Measurements from ENCODE around the gene GPANK1. TPM values are rescaled to one million over a fixed set of nuclear protein-coding genes. Genes with fewer than 3 reads are reported as not detected.
"Not testable (repeated sequence)": the region's sequence is repeated elsewhere in the genome, so short reads cannot be mapped to it uniquely, and the experiment has no call there.

Gene GPANK1
- total RNA-seq, 1 experiment from 2014 or later = 29.1 TPM

DNA sequence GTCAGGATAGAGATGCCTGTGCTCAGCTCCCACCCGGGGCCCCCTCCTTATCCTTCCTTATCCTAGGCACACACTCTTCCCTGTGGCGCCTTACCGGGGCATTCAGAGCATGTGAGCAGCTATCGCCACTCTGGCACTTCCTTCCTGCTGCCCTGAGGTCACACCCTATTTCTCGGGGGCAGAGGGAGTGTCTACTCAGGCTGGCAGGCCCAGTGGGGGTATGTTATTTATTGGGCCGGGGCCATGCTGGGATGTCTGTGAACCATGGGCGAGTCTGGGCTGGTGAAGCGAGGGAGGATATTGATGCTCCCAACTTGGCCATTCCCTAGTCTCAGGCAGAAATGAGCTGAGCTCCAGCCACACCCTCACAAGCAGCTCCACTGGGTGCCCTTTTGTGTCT lies 46.4 kb upstream of the GPANK1 start:
- Mint-ChIP-seq H3K4me3 (no peak overlapping the region), H3K27me3 (ENCODE audit: low read depth) (peaks cover 7% of the 10 kb centered on the region; the same call in 1 of the 2 replicates), H3K36me3 (no peaks in the 10 kb centered on the region), H3K27ac (no peak overlapping the region), H3K4me1 (peaks cover 27% of the 10 kb centered on the region), H3K9me3 (no peaks in the 10 kb centered on the region)
- CTCF ChIA-PET = interaction anchor here (0.8 to 1.1 kb wide), 3 partner anchors 18 to 62 kb away, joined by 3 to 4 read pairs (median 3); no protein-coding TSS in a partner anchor
- DNase-seq (ENCODE audit: low spot score) (no peak), ATAC-seq (no peak)
- POLR2A ChIA-PET = no interaction called here
- TF ChIP-seq NR3C1 (CRISPR knock-in tag; conservative IDR thresholded peaks at IDR 0.05; ENCODE audit: low read depth) = no peak
- TF ChIP-seq NFATC4 (CRISPR knock-in tag; IDR thresholded peaks at IDR 0.05) = no peak
- no peak for TF ChIP-seq NFE2L1 (CRISPR knock-in tag; IDR thresholded peaks at IDR 0.05)
- TF ChIP-seq, protein P1, sequence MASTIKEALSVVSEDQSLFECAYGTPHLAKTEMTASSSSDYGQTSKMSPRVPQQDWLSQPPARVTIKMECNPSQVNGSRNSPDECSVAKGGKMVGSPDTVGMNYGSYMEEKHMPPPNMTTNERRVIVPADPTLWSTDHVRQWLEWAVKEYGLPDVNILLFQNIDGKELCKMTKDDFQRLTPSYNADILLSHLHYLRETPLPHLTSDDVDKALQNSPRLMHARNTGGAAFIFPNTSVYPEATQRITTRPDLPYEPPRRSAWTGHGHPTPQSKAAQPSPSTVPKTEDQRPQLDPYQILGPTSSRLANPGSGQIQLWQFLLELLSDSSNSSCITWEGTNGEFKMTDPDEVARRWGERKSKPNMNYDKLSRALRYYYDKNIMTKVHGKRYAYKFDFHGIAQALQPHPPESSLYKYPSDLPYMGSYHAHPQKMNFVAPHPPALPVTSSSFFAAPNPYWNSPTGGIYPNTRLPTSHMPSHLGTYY (CRISPR knock-in tag; IDR thresholded peaks at IDR 0.05) = no peak
- TF ChIP-seq, protein P2, sequence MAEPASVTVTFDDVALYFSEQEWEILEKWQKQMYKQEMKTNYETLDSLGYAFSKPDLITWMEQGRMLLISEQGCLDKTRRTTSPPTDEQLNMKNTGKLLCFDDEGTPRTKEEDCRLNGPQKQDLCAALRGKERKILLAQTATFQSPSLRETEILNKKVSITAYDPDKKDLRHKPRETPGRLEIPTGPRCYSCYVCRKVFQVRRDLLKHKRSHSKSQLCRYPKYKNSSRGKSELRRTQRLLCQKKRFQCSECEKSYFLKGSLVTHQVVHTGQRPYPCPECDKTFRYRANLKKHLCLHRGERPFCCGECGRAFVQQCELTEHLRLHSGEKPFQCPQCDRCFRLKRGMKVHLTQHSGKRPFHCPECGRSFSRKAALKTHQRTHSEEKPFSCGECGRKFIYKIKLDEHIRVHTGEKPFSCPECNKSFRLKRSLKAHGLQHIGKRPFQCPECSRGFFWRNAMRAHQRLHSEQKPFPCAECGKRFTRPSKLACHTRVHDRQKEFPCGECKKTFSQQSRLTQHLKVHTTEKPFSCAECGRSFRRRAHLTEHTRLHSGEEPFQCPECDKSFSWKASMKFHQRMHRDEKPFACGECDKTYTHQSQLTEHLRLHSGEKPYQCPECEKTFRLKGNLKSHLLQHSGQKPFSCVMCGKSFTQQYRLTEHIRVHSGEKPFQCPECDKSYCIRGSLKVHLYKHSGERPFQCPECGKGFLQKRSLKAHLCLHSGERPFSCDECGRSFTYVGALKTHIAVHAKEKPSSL (CRISPR knock-in tag; conservative IDR thresholded peaks at IDR 0.05) = no peak
- TF ChIP-seq TEAD4 (CRISPR knock-in tag; IDR thresholded peaks at IDR 0.05) = no peak
- no peak for TF ChIP-seq NFYB (CRISPR knock-in tag; conservative IDR thresholded peaks at IDR 0.05; ENCODE audit: low read depth)

- DNase-seq (ENCODE audit: low spot score) = no peak
- POLR2A ChIA-PET = no interaction called here
- H3K36me3 Mint-ChIP-seq = no peaks in the 10 kb centered on the region
- TF ChIP-seq JAZF1 (CRISPR knock-in tag; IDR thresholded peaks at IDR 0.05) = no peak
- TF ChIP-seq SMAD4 (CRISPR knock-in tag; IDR thresholded peaks at IDR 0.05) = no peak
- TF ChIP-seq ZNF263 (CRISPR knock-in tag; IDR thresholded peaks at IDR 0.05; ENCODE audit: low read depth) = no peak
- TF ChIP-seq NR1H2 (CRISPR knock-in tag; IDR thresholded peaks at IDR 0.05) = no peak
- no peak for TF ChIP-seq ATF2 (CRISPR knock-in tag; IDR thresholded peaks at IDR 0.05; ENCODE audit: borderline replicate concordance, low read depth)
- no peak for TF ChIP-seq CREB1 (CRISPR knock-in tag; IDR thresholded peaks at IDR 0.05)
- no peak for TF ChIP-seq FOXP1 (CRISPR knock-in tag; IDR thresholded peaks at IDR 0.05; ENCODE audit: borderline replicate concordance)
- TF ChIP-seq KAT7 (CRISPR knock-in tag; IDR thresholded peaks at IDR 0.05; ENCODE audit: borderline replicate concordance) = no peak
- no peak for TF ChIP-seq ZMAT4 (CRISPR knock-in tag; IDR thresholded peaks at IDR 0.05)
- TF ChIP-seq ESRRA (CRISPR knock-in tag; IDR thresholded peaks at IDR 0.05; ENCODE audit: borderline replicate concordance) = no peak
- no peak for ATAC-seq
- H3K4me3 Mint-ChIP-seq = no peak overlapping the region
- CTCF ChIA-PET = interaction anchor here (0.8 to 1.1 kb wide), 3 partner anchors 19 to 62 kb away, joined by 3 to 4 read pairs (median 3); no protein-coding TSS in a partner anchor
- H3K9me3 Mint-ChIP-seq = no peaks in the 10 kb centered on the region
- peaks cover 27% of the 10 kb centered on the region for H3K4me1 Mint-ChIP-seq
- no peak overlapping the region for H3K27ac Mint-ChIP-seq
- H3K27me3 Mint-ChIP-seq (ENCODE audit: low read depth) = peaks cover 7% of the 10 kb centered on the region; the same call in 1 of the 2 replicates
Observed at GRCh38 chr6:31710523-31711219, 45.9 kb upstream of the GPANK1 start.

GRCh38 chr6:31709157-31709556 lies 44.4 kb upstream of the GPANK1 start:
- H3K27me3 Mint-ChIP-seq (ENCODE audit: low read depth); POLR2A ChIA-PET; H3K4me3 Mint-ChIP-seq; ATAC-seq; H3K9me3 Mint-ChIP-seq; DNase-seq (ENCODE audit: low spot score); H3K36me3 Mint-ChIP-seq; H3K27ac Mint-ChIP-seq: not testable (repeated sequence)
- CTCF ChIA-PET = interaction anchor here (0.7 kb wide), 1 partner anchor 12 kb away, joined by 3 read pairs; no protein-coding TSS in a partner anchor
- H3K4me1 Mint-ChIP-seq = peaks cover 21% of the 10 kb centered on the region

All from WTC11 (cell line).